HG02885 (cell line): ENCODE data around the gene SCN2A.

Experiments
- ATAC-seq: cut with Tn5 transposase; IDR thresholded peaks from one replicate; pipeline ENCODE4 v1.9.1; 2021; ENCODE audit warnings: mild to moderate bottlenecking; ENCODE audit not compliant: unreplicated experiment, poor library complexity

SCN2A gene

GRCh38 chr2:165239230-165239629, at the start of gene SCN2A:
Gene SCN2A, plus strand, starts transcription at chr2:165239414. Its CDS starts 56,410 bp downstream, at chr2:165295824.
- ATAC-seq: peak; percentile 78

GRCh38 chr2:165191096-165191728, 48.0 kb upstream of the SCN2A start:
- ATAC-seq: no peak

- ATAC-seq: peak; percentile 38
Measured at GRCh38 chr2:165192729-165193128, 46.5 kb upstream of the SCN2A start.

GRCh38 chr2:165193178-165193777, 45.9 kb upstream of the SCN2A start:
- peak; percentile 95 for ATAC-seq

- ATAC-seq: no peak
Measured at GRCh38 chr2:165196411-165196810, 42.8 kb upstream of the SCN2A start.

GRCh38 chr2:165197346-165197745, 41.9 kb upstream of the SCN2A start:
- ATAC-seq: no peak

GRCh38 chr2:165198181-165198580, 41.0 kb upstream of the SCN2A start:
- no peak for ATAC-seq

- no peak for ATAC-seq
Measured at GRCh38 chr2:165202239-165202638, 37.0 kb upstream of the SCN2A start.

- ATAC-seq: peak; percentile 70
Measured at GRCh38 chr2:165203689-165204559, 35.3 kb upstream of the SCN2A start, which contains the start of gene SCN3A. Gene SCN3A, minus strand, starts transcription at chr2:165204050. Its CDS starts 27,656 bp downstream, at chr2:165176394.

GRCh38 chr2:165205865-165206264, 33.3 kb upstream of the SCN2A start:
- no peak for ATAC-seq

- ATAC-seq: no peak
Measured at GRCh38 chr2:165208094-165208493, 31.1 kb upstream of the SCN2A start.

- no peak for ATAC-seq
Measured at GRCh38 chr2:165214093-165214492, 25.1 kb upstream of the SCN2A start.

- no peak for ATAC-seq
Measured at GRCh38 chr2:165219481-165219880, 19.7 kb upstream of the SCN2A start.

GRCh38 chr2:165224941-165225340, 14.3 kb upstream of the SCN2A start:
- ATAC-seq: no peak

- no peak for ATAC-seq
Measured at GRCh38 chr2:165227571-165227970, 11.6 kb upstream of the SCN2A start.

- ATAC-seq: no peak
Measured at GRCh38 chr2:165237056-165237455, 2.2 kb upstream of the SCN2A start.

- no peak for ATAC-seq
Measured at GRCh38 chr2:165238295-165238694, 919 bp upstream of the SCN2A start.

GRCh38 chr2:165239856-165240515, 772 bp downstream of the SCN2A start:
- no peak for ATAC-seq

GRCh38 chr2:165240916-165241315, 1.7 kb downstream of the SCN2A start:
- no peak for ATAC-seq

- no peak for ATAC-seq
Measured at GRCh38 chr2:165245081-165245793, 6.0 kb downstream of the SCN2A start.
